Transverse colon (tissue), 4 donors: ENCODE measurements around the gene TRIM65. TPM values are rescaled to one million over a fixed set of nuclear protein-coding genes. Genes with fewer than 3 reads are reported as not detected.
"Not testable (repeated sequence)": the region's sequence is repeated elsewhere in the genome, so short reads cannot be mapped to it uniquely, and the experiment has no call there.

Source experiments
- DNase-seq: peaks from one replicate; pipeline ENCODE4 v3.0.0-alpha.2; 2019
- H3K27ac ChIP-seq, 4 donors: fragments of 200-600 bp; sonication (generic); 2 replicates each; pipeline ENCODE4 v1.5.1; 2016 to 2018; ENCODE audit warnings: inconsistent platforms in 4 of 4
- H3K27me3 ChIP-seq: fragments of 200-600 bp; sonication (generic); 2 replicates; pipeline ENCODE4 v1.5.1; 2017; ENCODE audit warnings: inconsistent platforms
- H3K36me3 ChIP-seq, 4 donors: fragments of 200-600 bp; sonication (generic); 2 replicates each; pipeline ENCODE4 v1.5.1; 2017 to 2019; ENCODE audit warnings: inconsistent platforms in 4 of 4
- H3K4me1 ChIP-seq, 4 donors: fragments of 200-600 bp; sonication (generic); 2 replicates each; pipeline ENCODE4 v1.5.1; 2017 to 2020; ENCODE audit warnings: inconsistent platforms in 4 of 4
- H3K4me3 ChIP-seq, 4 donors: fragments of 200-600 bp; sonication (generic); 1 replicate in 1 of 4; 2 replicates in 3 of 4; pipeline versions ENCODE4 v1.5.1 to v1.6.1; 2017 to 2019; ENCODE audit warnings: inconsistent platforms in 4 of 4
- H3K9me3 ChIP-seq, 2 donors: fragments of 200-600 bp; sonication (generic); 2 replicates each; pipeline ENCODE4 v1.5.1; 2017 to 2019; ENCODE audit warnings: inconsistent platforms in 2 of 2
- CTCF ChIP-seq, 5 experiments: fragments of 200-600 bp in 3 of 5; fragments of 450-650 bp in 2 of 5; sonication (generic) in 3 of 5; IDR thresholded peaks; 1 replicate in 2 of 5; 2 replicates in 3 of 5; pipeline ENCODE4 v1.5.1; 2016 to 2017; ENCODE audit warnings: antibody characterized with exemption in 5 of 5, inconsistent platforms in 3 of 5, mild to moderate bottlenecking in 2 of 5, moderate library complexity in 1 of 5
- EP300 ChIP-seq: sonication (generic); formaldehyde crosslinking; IDR thresholded peaks from one replicate; pipeline ENCODE4 v1.6.1; 2017; ENCODE audit warnings: antibody characterized with exemption, low read depth
- POLR2A ChIP-seq: fragments of 450-650 bp; IDR thresholded peaks from one replicate; pipeline ENCODE4 v1.6.1; 2016; ENCODE audit warnings: antibody characterized with exemption, mild to moderate bottlenecking, moderate library complexity
- POLR2AphosphoS5 ChIP-seq, 3 donors: sonication (generic); formaldehyde crosslinking; IDR thresholded peaks; one replicate each; pipeline ENCODE4 v1.6.1; 2016; ENCODE audit warnings: antibody characterized with exemption in 3 of 3
- WGBS, 2 donors: methylation state at CpG; one replicate each; pipeline ENCODE4 v1.1.5; 2018; ENCODE audit warnings: low coverage in 1 of 2; 5-methylcytosine and 5-hydroxymethylcytosine counted together
- in situ Hi-C, 4 donors: fragments of 200-750 bp; cut with MboI; loops; one replicate each; pipeline versions ENCODE4 v1.15.0 to v1.15.1; 2017; ENCODE audit warnings: low sequenced_read_pairs in 3 of 4, low pct_ligation_motif_present in 1 of 4, low pct_unique_long_range_greater_than_20kb in 1 of 4
- intact Hi-C: fragments of 100-400 bp; cut with DNase I; formaldehyde crosslinking; loops from one replicate; pipeline ENCODE4 v1.15.1; 2023; ENCODE audit warnings: low total_unique reads
- total RNA-seq, 4 donors: library from RNA; depleted of rRNA; stranded (reverse); fragments of >200 nt; gene quantifications; one replicate each; pipeline ENCODE4 v1.1.0, GENCODE V29; 2016

Gene TRIM65
- total RNA-seq, 4 donors from 2014 or later: 16.8 to 21.7 (median 20.5) TPM

GRCh38 chr17:75891605-75892555, 4.9 kb downstream of the TRIM65 start:
- no peak for DNase-seq
- H3K4me1 ChIP-seq: peaks cover 14 to 20% (median 18%) of the 10 kb centered on the region in 4 donors
- TF ChIP-seq CTCF (IDR thresholded peaks at IDR 0.05) (no peak), EP300 (no peak), POLR2A (no peak), POLR2AphosphoS5 (IDR thresholded peaks at IDR 0.05) (no peak)
- WGBS, 2 donors: 83% methylated on average over 31 of the region's 32 CpGs; no CpG with 5 or more reads in 1 of the 2 donors
- H3K9me3 ChIP-seq: no peaks in the 10 kb centered on the region
- H3K27ac ChIP-seq: no peak overlapping the region
- no peaks in the 10 kb centered on the region for H3K36me3 ChIP-seq
- intact Hi-C loops (no loop called here), in situ Hi-C loops (loop anchor here in 1 of 4 donors (25.0 kb wide), 1 partner anchor 130 kb away; the partner anchor contains the start of gene GALK1)
- H3K27me3 ChIP-seq: no peaks in the 10 kb centered on the region
- H3K4me3 ChIP-seq: no peak overlapping the region

GRCh38 chr17:75891022-75891604, 5.6 kb downstream of the TRIM65 start:
- no peaks in the 10 kb centered on the region for H3K27me3 ChIP-seq
- intact Hi-C loops: no loop called here
- no peaks in the 10 kb centered on the region for H3K36me3 ChIP-seq
- DNase-seq: no peak
- H3K4me1 ChIP-seq: peaks cover 14 to 19% (median 17%) of the 10 kb centered on the region in 4 donors
- no peak for TF ChIP-seq POLR2AphosphoS5 (IDR thresholded peaks at IDR 0.05)
- TF ChIP-seq CTCF (IDR thresholded peaks at IDR 0.05): no peak
- in situ Hi-C loops: loop anchor here in 1 of 4 donors (25.0 kb wide), 1 partner anchor 129 kb away; the partner anchor contains the start of gene GALK1
- H3K27ac ChIP-seq: no peak overlapping the region
- 91% methylated on average over 23 of the region's 31 CpGs; no CpG with 5 or more reads in 1 of the 2 donors for WGBS, 2 donors
- H3K4me3 ChIP-seq: no peak overlapping the region
- no peaks in the 10 kb centered on the region for H3K9me3 ChIP-seq

DNA sequence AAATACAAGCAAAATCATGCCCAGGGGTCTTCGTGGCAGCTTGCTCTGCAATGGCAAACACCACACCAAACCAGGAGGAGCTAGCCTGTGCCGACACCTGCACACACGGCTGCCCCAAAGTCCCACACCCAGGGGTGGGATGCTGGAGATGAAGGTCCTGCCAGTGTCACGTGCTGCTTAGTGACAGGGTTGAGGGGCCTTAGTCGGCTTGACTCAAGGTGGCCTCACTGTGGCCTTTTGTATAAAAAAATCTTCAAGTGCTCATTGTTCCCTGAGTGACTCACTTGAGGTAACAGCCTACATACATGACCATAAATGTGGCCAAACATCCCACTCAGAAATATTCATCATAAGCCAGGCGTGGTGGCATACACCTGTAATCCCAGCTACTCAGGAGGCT, 7.3 kb downstream of the TRIM65 start:
- 74 to 100% methylated on average over 1 to 6 of the region's 6 CpGs for WGBS, 2 donors
- intact Hi-C loops: no loop called here
- no peaks in the 10 kb centered on the region for H3K36me3 ChIP-seq
- H3K27me3 ChIP-seq: no peaks in the 10 kb centered on the region
- DNase-seq: no peak
- no peak overlapping the region for H3K27ac ChIP-seq
- in situ Hi-C loops: loop anchor here in 1 of 4 donors (25.0 kb wide), 1 partner anchor 127 kb away; the partner anchor contains the start of gene GALK1
- H3K4me1 ChIP-seq: peaks cover under 1 to 5% (median 3%) of the 10 kb centered on the region in 4 donors
- TF ChIP-seq POLR2AphosphoS5 (IDR thresholded peaks at IDR 0.05) (no peak), POLR2A (no peak)
- H3K9me3 ChIP-seq: no peaks in the 10 kb centered on the region
- no peak overlapping the region for H3K4me3 ChIP-seq

GRCh38 chr17:75888484-75888883, 8.3 kb downstream of the TRIM65 start:
- H3K9me3 ChIP-seq: no peaks in the 10 kb centered on the region
- in situ Hi-C loops: loop anchor here in 1 of 4 donors (25.0 kb wide), 1 partner anchor 126 kb away; the partner anchor contains the start of gene GALK1
- H3K27ac ChIP-seq: no peak overlapping the region
- H3K36me3 ChIP-seq: no peaks in the 10 kb centered on the region
- intact Hi-C loops: no loop called here
- no peak overlapping the region for H3K4me3 ChIP-seq
- DNase-seq: no peak
- 78 to 92% methylated on average over 4 to 5 of the region's 6 CpGs for WGBS, 2 donors
- TF ChIP-seq CTCF (IDR thresholded peaks at IDR 0.05) (no peak), EP300 (no peak)
- no peaks in the 10 kb centered on the region for H3K27me3 ChIP-seq
- H3K4me1 ChIP-seq: no peaks in the 10 kb centered on the region

- H3K4me1 ChIP-seq, H3K9me3 ChIP-seq, H3K27ac ChIP-seq, intact Hi-C loops, H3K27me3 ChIP-seq, H3K4me3 ChIP-seq, H3K36me3 ChIP-seq, DNase-seq: not testable (repeated sequence)
- in situ Hi-C loops: loop anchor here in 1 of 4 donors (25.0 kb wide), 1 partner anchor 124 kb away; the partner anchor contains the start of gene GALK1
- 76 to 93% methylated on average over 3 to 9 of the region's 9 CpGs for WGBS, 2 donors
Observed at GRCh38 chr17:75885860-75886259, 10.9 kb downstream of the TRIM65 start.
